HEK293T (cell line): ENCODE data around the gene OLIG1.

Source experiments
- BHLHE40 ChIP-seq: fragments of 450-650 bp; IDR thresholded peaks from 2 replicates; pipeline ENCODE4 v1.6.1; 2016; ENCODE audit warnings: mild to moderate bottlenecking, moderate library complexity, borderline replicate concordance
- ELF4 ChIP-seq: fragments of 450-650 bp; IDR thresholded peaks from 2 replicates; pipeline ENCODE4 v1.6.1; 2017; ENCODE audit warnings: antibody characterized with exemption
- FOXK2 ChIP-seq: fragments of 450-650 bp; IDR thresholded peaks from 2 replicates; pipeline ENCODE4 v1.6.1; 2016; ENCODE audit warnings: mild to moderate bottlenecking
- SP1 ChIP-seq: fragments of 450-650 bp; IDR thresholded peaks from 2 replicates; pipeline ENCODE4 v1.6.1; 2017
- TARDBP ChIP-seq: fragments of 450-650 bp; IDR thresholded peaks from 2 replicates; pipeline ENCODE4 v1.6.1; 2016

DNA sequence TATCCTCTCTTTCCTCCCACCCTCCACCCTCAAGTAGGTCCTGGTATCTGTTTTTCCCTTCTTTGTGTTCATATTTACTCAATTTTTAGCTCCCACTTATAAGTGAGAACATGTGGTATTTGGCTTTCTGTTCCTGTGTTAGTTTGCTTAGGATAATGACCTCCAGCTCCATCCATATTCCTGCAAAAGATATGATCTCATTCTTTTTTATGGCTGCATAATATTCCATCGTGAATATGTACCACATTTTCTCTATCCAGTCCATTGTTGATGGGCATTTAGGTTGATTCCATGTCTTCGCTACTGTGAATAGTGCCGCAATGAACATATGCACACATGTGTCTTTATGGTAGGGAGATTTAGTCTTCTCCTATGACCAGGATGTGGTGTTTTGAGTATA is 29.7 kb upstream of the OLIG1 start:
- TF ChIP-seq BHLHE40, result no peak
- no peak for TF ChIP-seq SP1
- TF ChIP-seq ELF4, result no peak
- no peak for TF ChIP-seq FOXK2
- no peak for TF ChIP-seq TARDBP
